Esophagus squamous epithelium (tissue), 5 donors: ENCODE data around the gene FAM186B. TPM values are rescaled to one million over a fixed set of nuclear protein-coding genes. Genes with fewer than 3 reads are reported as not detected.

Experiments used
- DNase-seq: peaks from one replicate; lab custom pipeline; 2025; lab: John Stamatoyannopoulos, UW
- H3K27ac ChIP-seq, 4 donors: fragments of 200-600 bp; sonication (generic); one replicate each; pipeline ENCODE4 v1.5.1; 2016 to 2019; ENCODE audit warnings: mild to moderate bottlenecking in 1 of 4
- H3K27me3 ChIP-seq, 4 donors: fragments of 200-600 bp; sonication (generic); 1 replicate in 3 of 4; 2 replicates in 1 of 4; pipeline versions ENCODE4 v1.5.1 to v1.6.0; 2017 to 2021; ENCODE audit warnings: antibody characterized with exemption in 1 of 4
- H3K36me3 ChIP-seq, 3 donors: fragments of 200-600 bp; sonication (generic); one replicate each; pipeline ENCODE4 v1.5.1; 2016 to 2019
- H3K4me1 ChIP-seq, 3 donors: fragments of 200-600 bp; sonication (generic); one replicate each; pipeline ENCODE4 v1.5.1; 2017 to 2019
- H3K4me3 ChIP-seq, 4 donors: fragments of 200-600 bp; sonication (generic); 1 replicate in 3 of 4; 2 replicates in 1 of 4; pipeline ENCODE4 v1.5.1; 2016 to 2019; ENCODE audit warnings: mild to moderate bottlenecking in 2 of 4, moderate library complexity in 1 of 4
- H3K9me3 ChIP-seq, 3 donors: fragments of 200-600 bp; sonication (generic); one replicate each; pipeline ENCODE4 v1.5.1; 2016 to 2019
- POLR2A ChIP-seq, 4 donors: fragments of 450-650 bp; IDR thresholded peaks; one replicate each; pipeline ENCODE4 v1.6.1; 2017; ENCODE audit warnings: antibody characterized with exemption in 4 of 4, mild to moderate bottlenecking in 4 of 4, moderate library complexity in 3 of 4
- WGBS, 2 donors: methylation state at CpG; one replicate each; pipeline ENCODE4 v1.1.5; 2018; 5-methylcytosine and 5-hydroxymethylcytosine counted together
- intact Hi-C: fragments of 100-400 bp; cut with DNase I; formaldehyde crosslinking; loops from one replicate; pipeline ENCODE4 v1.15.0; 2022
- total RNA-seq, 4 donors: library from RNA; depleted of rRNA; stranded (reverse); fragments of >200 nt; gene quantifications; one replicate each; pipeline ENCODE4 v1.1.0, GENCODE V29; 2016
- TF ChIP-seq, protein P1 (sequence below), 6 experiments: fragments of 450-650 bp in 4 of 6; fragments of 200-600 bp in 2 of 6; sonication (generic) in 2 of 6; IDR thresholded peaks; one replicate each; pipeline ENCODE4 v1.5.1; 2016 to 2019; ENCODE audit warnings: antibody characterized with exemption in 6 of 6, mild to moderate bottlenecking in 4 of 6, moderate library complexity in 4 of 6
- donor health status: DM: yes; HTN: yes; CAD: no.

FAM186B gene
- total RNA-seq, 4 donors from 2014 or later = 0.19 to 1.1 TPM; not detected in 2

DNA sequence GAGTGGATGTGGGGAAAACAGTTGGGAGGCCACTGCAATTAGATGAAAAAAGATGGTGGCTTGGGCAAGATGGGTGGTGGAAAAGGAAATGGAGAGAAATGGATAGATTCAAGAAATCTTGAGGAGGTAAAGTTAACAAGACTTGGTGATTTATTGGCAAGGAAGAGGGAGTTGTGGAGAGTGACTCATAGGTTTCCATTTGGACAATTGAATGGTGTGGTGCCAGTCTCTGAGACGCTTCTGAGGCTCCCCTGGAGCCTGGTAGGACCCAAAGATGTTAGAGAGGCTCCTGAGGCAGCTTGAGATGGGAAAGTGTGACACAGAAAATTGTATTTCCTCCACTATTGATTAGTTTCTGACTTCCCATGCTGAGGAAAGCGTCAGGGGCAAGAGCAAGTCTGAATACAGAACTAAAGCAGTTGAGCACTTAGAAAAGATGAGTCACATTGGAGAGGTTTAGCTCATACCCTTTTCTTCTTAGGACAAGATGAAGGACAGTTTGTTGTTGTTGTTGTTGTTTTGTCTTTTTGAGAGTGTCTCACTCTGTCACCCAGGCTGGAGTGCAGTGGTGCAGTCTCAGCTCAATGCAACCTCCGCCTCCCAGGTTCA is 22.4 kb upstream of the FAM186B start:
- DNase-seq = no peak
- no peak overlapping the region for H3K4me3 ChIP-seq
- H3K27me3 ChIP-seq = no peaks in the 10 kb centered on the region
- H3K4me1 ChIP-seq = peaks cover 2 to 25% (median 12%) of the 10 kb centered on the region in 3 donors
- TF ChIP-seq, protein P1, sequence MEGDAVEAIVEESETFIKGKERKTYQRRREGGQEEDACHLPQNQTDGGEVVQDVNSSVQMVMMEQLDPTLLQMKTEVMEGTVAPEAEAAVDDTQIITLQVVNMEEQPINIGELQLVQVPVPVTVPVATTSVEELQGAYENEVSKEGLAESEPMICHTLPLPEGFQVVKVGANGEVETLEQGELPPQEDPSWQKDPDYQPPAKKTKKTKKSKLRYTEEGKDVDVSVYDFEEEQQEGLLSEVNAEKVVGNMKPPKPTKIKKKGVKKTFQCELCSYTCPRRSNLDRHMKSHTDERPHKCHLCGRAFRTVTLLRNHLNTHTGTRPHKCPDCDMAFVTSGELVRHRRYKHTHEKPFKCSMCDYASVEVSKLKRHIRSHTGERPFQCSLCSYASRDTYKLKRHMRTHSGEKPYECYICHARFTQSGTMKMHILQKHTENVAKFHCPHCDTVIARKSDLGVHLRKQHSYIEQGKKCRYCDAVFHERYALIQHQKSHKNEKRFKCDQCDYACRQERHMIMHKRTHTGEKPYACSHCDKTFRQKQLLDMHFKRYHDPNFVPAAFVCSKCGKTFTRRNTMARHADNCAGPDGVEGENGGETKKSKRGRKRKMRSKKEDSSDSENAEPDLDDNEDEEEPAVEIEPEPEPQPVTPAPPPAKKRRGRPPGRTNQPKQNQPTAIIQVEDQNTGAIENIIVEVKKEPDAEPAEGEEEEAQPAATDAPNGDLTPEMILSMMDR (IDR thresholded peaks at IDR 0.05) = no peak
- no peak for TF ChIP-seq POLR2A (IDR thresholded peaks at IDR 0.05)
- H3K27ac ChIP-seq = no peak overlapping the region
- H3K9me3 ChIP-seq = no peaks in the 10 kb centered on the region
- intact Hi-C loops = no loop called here
- peaks cover 0 to 17% (median 0%) of the 10 kb centered on the region in 3 donors for H3K36me3 ChIP-seq
- WGBS, 2 donors = 60 to 62% methylated on average over 3 of the region's 3 CpGs

DNA sequence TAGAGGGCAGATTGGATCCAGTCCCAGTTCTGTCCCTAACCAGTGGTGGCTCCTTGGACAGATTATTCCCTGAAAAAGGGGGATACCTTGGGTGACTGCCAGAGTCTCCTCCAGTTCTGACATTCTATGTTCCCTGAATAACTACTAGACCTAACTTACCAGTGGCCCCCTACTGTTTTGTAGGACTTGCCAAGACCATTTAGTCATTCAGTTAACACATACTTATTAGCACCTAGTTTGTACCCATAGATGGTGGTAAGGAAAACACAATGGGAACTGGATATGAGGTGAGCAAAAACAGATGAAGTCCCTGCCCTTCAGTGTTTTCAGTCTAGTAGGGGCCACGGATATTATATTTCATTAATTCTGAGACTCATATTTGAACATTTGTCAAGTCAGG is 21.4 kb upstream of the FAM186B start:
- Histone ChIP-seq H3K4me1 (peaks cover 11 to 35% (median 21%) of the 10 kb centered on the region in 3 donors), H3K27me3 (no peaks in the 10 kb centered on the region), H3K4me3 (no peak overlapping the region), H3K27ac (no peak overlapping the region), H3K36me3 (peaks cover 0 to 6% (median 0%) of the 10 kb centered on the region in 3 donors), H3K9me3 (no peaks in the 10 kb centered on the region)
- intact Hi-C loops = no loop called here
- TF ChIP-seq POLR2A (IDR thresholded peaks at IDR 0.05) = no peak
- TF ChIP-seq, protein P1 (IDR thresholded peaks at IDR 0.05) = no peak
- WGBS, 2 donors = 81 to 87% methylated on average over 1 of the region's 1 CpG
- no peak for DNase-seq

DNA sequence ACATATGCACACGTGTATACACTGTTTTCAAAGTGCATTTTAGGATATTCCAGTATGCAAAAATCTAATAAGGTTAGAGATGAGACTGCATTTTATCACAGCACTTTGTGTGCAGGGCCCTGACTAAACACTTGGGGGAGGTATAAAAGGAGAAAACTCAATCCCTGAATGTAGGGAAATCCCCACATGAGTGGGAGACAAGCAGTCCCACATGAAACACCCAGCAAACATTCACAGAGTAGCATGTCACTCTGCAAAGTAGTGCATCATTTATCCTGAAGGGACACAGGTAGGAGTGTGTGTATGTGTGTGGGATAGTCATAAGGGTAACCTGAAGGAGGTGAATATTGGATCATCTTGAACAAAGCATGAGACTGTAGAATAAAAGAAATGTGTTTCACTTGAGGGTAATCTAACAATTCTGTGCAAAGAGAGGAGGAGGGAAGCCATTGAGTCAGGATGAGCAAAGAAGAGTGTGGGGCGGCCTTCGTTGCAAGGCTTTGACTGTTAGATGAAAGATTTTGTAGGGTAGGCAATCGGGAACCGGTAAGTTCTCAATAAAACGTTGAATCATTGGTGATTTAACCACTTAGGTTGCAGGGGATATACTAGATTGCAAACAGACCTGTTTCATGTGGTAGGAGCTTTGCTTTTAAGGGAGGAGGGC is 20.9 kb upstream of the FAM186B start:
- Histone ChIP-seq H3K9me3 (no peaks in the 10 kb centered on the region), H3K27ac (peak overlapping the region in 1 of 4 donors; percentile 3), H3K4me1 (peaks cover 11 to 40% (median 26%) of the 10 kb centered on the region in 3 donors), H3K4me3 (no peak overlapping the region), H3K36me3 (peaks cover 0 to 1% (median 0%) of the 10 kb centered on the region in 3 donors), H3K27me3 (no peaks in the 10 kb centered on the region)
- 72 to 74% methylated on average over 6 of the region's 6 CpGs for WGBS, 2 donors
- intact Hi-C loops = no loop called here
- no peak for DNase-seq
- TF ChIP-seq, protein P1 (IDR thresholded peaks at IDR 0.05) = peak in 1 of 6 experiments; percentile 9
- TF ChIP-seq POLR2A (IDR thresholded peaks at IDR 0.05) = no peak

DNA sequence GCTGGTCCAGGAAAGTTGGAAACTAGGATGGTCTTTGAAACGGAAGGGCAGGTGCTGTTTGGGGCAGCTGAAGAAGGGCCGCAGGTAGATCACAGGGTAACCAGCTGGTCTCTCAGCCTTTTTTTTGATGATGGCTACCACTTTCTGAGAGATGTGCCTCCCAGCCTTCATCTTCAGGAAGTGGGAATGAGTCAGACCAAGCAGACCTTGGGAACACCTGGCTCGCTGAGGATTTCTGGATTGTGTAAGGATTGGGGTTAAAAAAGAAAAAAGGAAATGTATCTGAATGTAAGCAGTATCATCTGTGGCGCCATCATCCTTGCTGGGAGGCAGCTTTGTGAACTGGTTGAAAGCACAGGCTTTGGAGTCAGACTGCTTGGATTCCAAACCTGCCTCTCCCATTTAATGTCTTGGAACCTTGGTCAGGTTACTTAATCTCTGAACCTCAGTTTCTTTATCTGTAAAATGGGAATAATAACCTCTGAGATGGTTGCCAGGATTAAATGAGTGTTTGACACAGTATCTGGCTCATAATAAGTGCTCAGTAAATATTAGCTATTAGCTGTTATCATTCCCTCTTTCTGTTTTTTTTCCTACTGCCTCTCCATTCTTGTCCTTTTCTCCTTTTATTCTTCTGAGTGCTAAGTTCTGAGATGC is 19.6 kb upstream of the FAM186B start:
- 30 to 40% methylated on average over 4 of the region's 4 CpGs for WGBS, 2 donors
- Histone ChIP-seq H3K4me3 (no peak overlapping the region), H3K27ac (peak overlapping the region in 2 of 4 donors; percentile 31 to 89), H3K4me1 (peaks cover 11 to 45% (median 26%) of the 10 kb centered on the region in 3 donors), H3K9me3 (no peaks in the 10 kb centered on the region), H3K27me3 (no peaks in the 10 kb centered on the region), H3K36me3 (no peaks in the 10 kb centered on the region)
- no peak for DNase-seq
- no peak for TF ChIP-seq POLR2A (IDR thresholded peaks at IDR 0.05)
- TF ChIP-seq, protein P1 (IDR thresholded peaks at IDR 0.05) = no peak
- intact Hi-C loops = no loop called here
